Right lobe of liver (tissue), 6 donors: ENCODE data around the gene PHF2. TPM values are rescaled to one million over a fixed set of nuclear protein-coding genes. Genes with fewer than 3 reads are reported as not detected.

Experiments
- ATAC-seq, 4 donors: fragments of 200-7000 bp; cut with Tn5 transposase; one replicate each; pipeline ENCODE4 v1.9.1; 2020; ENCODE audit warnings: mild to moderate bottlenecking in 4 of 4, moderate library complexity in 4 of 4
- DNase-seq, 3 donors: peaks; one replicate each; pipeline ENCODE4 v3.0.0-alpha.2; 2020
- H3K27ac ChIP-seq, 3 donors: fragments of 200-600 bp; one replicate each; pipeline ENCODE4 v1.8.0; 2022
- H3K27me3 ChIP-seq, 2 donors: fragments of 200-600 bp; one replicate each; pipeline ENCODE4 v1.8.0; 2022
- H3K36me3 ChIP-seq, 4 donors: fragments of 200-600 bp; sonication (generic) in 1 of 4; one replicate each; pipeline versions ENCODE4 v1.5.1 to v1.8.0; 2017 to 2022; ENCODE audit warnings: control low read depth in 1 of 4
- H3K4me1 ChIP-seq, 4 donors: fragments of 200-600 bp; sonication (generic) in 1 of 4; one replicate each; pipeline versions ENCODE4 v1.5.1 to v1.8.0; 2017 to 2022; ENCODE audit warnings: control low read depth in 1 of 4
- H3K4me3 ChIP-seq, 3 donors: fragments of 200-600 bp; one replicate each; pipeline ENCODE4 v1.8.0; 2022
- H3K9me3 ChIP-seq, 4 donors: fragments of 200-600 bp; sonication (generic) in 1 of 4; one replicate each; pipeline versions ENCODE4 v1.5.1 to v1.8.0; 2017 to 2022; ENCODE audit warnings: control low read depth in 1 of 4
- CTCF ChIP-seq, 4 donors: fragments of 200-600 bp in 3 of 4; fragments of 450-650 bp in 1 of 4; IDR thresholded peaks; one replicate each; pipeline versions ENCODE4 v1.5.1 to v1.8.0; 2016 to 2022; ENCODE audit warnings: antibody characterized with exemption in 4 of 4, mild to moderate bottlenecking in 2 of 4
- POLR2A ChIP-seq: fragments of 450-650 bp; IDR thresholded peaks from one replicate; pipeline ENCODE4 v1.6.1; 2017; ENCODE audit warnings: antibody characterized with exemption, mild to moderate bottlenecking
- WGBS: methylation state at CpG from one replicate; pipeline ENCODE4 v1.1.6; 2018; ENCODE audit warnings: low coverage, low lambda C conversion rate; ENCODE audit not compliant: insufficient coverage; ENCODE audit errors: missing lambda C conversion rate; 5-methylcytosine and 5-hydroxymethylcytosine counted together
- intact Hi-C, 2 donors: fragments of 100-400 bp; cut with DNase I; formaldehyde crosslinking; loops; one replicate each; pipeline versions ENCODE4 v1.11.2 to v1.14.1; 2022
- total RNA-seq, 6 experiments: library from RNA; depleted of rRNA in 2 of 6; stranded (reverse); fragments of >200 nt in 2 of 6; fragmentation: NEBNext Ultra II Directional in 3 of 6; extraction: Animal tissue kit (Norgen Biotek cat#: 25700) in 3 of 6; gene quantifications; one replicate each; pipeline versions ENCODE4 v1.1.0 to v1.2.4, GENCODE V29; 2016 to 2023
- donor health status: DM: no; HTN: yes; CAD: no.
- donor health status: DM: no; HTN: no; CAD: no.
- donor health status: DM: no; HTN: no; CAD: no.
- donor health status: DM: no; HTN: yes; CAD: no.
- donor health status: DM: no; HTN: yes; CAD: no.

PHF2 gene
- total RNA-seq, 6 experiments from 2014 or later: 6.3 to 8.5 (median 6.8) TPM

GRCh38 chr9:93636667-93637066 lies 60.3 kb downstream of the PHF2 start:
- Histone ChIP-seq H3K4me1 (no peaks in the 10 kb centered on the region), H3K9me3 (peaks cover 0 to 9% (median 0%) of the 10 kb centered on the region in 4 donors), H3K4me3 (no peak overlapping the region), H3K27ac (no peak overlapping the region), H3K27me3 (no peaks in the 10 kb centered on the region), H3K36me3 (peaks cover 0 to 14% (median 6%) of the 10 kb centered on the region in 4 donors)
- DNase-seq: no peak
- intact Hi-C loops: no loop called here
- TF ChIP-seq CTCF (IDR thresholded peaks at IDR 0.05) (no peak), POLR2A (no peak)
- 10% methylated on average over 1 of the region's 5 CpGs for WGBS
- no peak for ATAC-seq

- DNase-seq: no peak
- H3K4me1 ChIP-seq: no peaks in the 10 kb centered on the region
- no peak overlapping the region for H3K4me3 ChIP-seq
- H3K27me3 ChIP-seq: no peaks in the 10 kb centered on the region
- TF ChIP-seq CTCF (IDR thresholded peaks at IDR 0.05) (no peak), POLR2A (no peak)
- H3K36me3 ChIP-seq: peaks cover 0 to 14% (median 6%) of the 10 kb centered on the region in 4 donors
- WGBS: 100% methylated on average over 3 of the region's 3 CpGs
- H3K9me3 ChIP-seq: peaks cover 0 to 9% (median 0%) of the 10 kb centered on the region in 4 donors
- no peak overlapping the region for H3K27ac ChIP-seq
- ATAC-seq: no peak
- intact Hi-C loops: no loop called here
These were observed 61.5 kb downstream of the PHF2 start for GRCh38 chr9:93637886-93638285.

GRCh38 chr9:93640027-93640426 lies 63.6 kb downstream of the PHF2 start:
- Histone ChIP-seq H3K4me1 (no peaks in the 10 kb centered on the region), H3K4me3 (no peak overlapping the region), H3K9me3 (peaks cover 0 to 9% (median 0%) of the 10 kb centered on the region in 4 donors), H3K27ac (no peak overlapping the region), H3K36me3 (peaks cover 0 to 20% (median 7%) of the 10 kb centered on the region in 4 donors), H3K27me3 (no peaks in the 10 kb centered on the region)
- DNase-seq: no peak
- ATAC-seq: no peak
- TF ChIP-seq POLR2A (no peak), CTCF (IDR thresholded peaks at IDR 0.05) (no peak)
- intact Hi-C loops: no loop called here
- WGBS: 100% methylated on average over 1 of the region's 2 CpGs

- ATAC-seq: no peak
- H3K27me3 ChIP-seq: no peaks in the 10 kb centered on the region
- peaks cover 0 to 25% (median 1%) of the 10 kb centered on the region in 4 donors for H3K36me3 ChIP-seq
- intact Hi-C loops: no loop called here
- DNase-seq: no peak
- peaks cover 0 to 3% (median 0%) of the 10 kb centered on the region in 4 donors for H3K9me3 ChIP-seq
- WGBS: 75% methylated on average over 4 of the region's 5 CpGs
- TF ChIP-seq POLR2A: no peak
- no peak for TF ChIP-seq CTCF (IDR thresholded peaks at IDR 0.05)
- H3K4me3 ChIP-seq: no peak overlapping the region
- no peaks in the 10 kb centered on the region for H3K4me1 ChIP-seq
- no peak overlapping the region for H3K27ac ChIP-seq
These were observed 66.6 kb downstream of the PHF2 start for GRCh38 chr9:93642961-93643360.
